Panc1 (cell line): ENCODE data around the gene ATP13A2.

Experiments used
- TF ChIP-seq, protein P1 (sequence below): fragments of 450-650 bp; IDR thresholded peaks from 2 replicates; pipeline ENCODE4 v1.5.1; 2017; ENCODE audit warnings: mild to moderate bottlenecking
- TF ChIP-seq, protein P2 (sequence below), 2 experiments: IDR thresholded peaks; 2 replicates each; pipeline ENCODE4 v1.6.1; 2011 to 2012; ENCODE audit warnings: low read depth in 2 of 2, control low read depth in 1 of 2, low read length in 1 of 2, mild to moderate bottlenecking in 1 of 2, moderate library complexity in 1 of 2; ENCODE audit not compliant: insufficient read depth in 1 of 2

DNA sequence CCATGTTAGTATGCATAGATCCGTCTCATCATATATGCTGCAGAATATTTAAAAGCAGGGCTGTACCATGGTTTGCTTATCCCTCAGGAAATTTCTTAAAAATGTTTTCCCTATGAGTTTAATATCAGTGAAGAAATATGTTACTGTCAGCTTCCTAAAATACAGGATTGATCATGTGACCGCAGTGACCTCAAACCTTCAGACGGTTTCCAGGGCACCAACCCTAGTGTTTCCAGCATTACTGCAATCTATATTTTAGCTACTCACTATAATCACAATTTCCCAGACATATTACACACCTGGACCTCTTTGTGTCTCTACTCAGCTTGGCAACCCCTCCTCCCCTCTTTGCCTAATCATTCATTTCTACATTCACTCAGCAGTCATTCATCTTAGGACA lies 49.8 kb upstream of the ATP13A2 start:
- TF ChIP-seq, protein P1, sequence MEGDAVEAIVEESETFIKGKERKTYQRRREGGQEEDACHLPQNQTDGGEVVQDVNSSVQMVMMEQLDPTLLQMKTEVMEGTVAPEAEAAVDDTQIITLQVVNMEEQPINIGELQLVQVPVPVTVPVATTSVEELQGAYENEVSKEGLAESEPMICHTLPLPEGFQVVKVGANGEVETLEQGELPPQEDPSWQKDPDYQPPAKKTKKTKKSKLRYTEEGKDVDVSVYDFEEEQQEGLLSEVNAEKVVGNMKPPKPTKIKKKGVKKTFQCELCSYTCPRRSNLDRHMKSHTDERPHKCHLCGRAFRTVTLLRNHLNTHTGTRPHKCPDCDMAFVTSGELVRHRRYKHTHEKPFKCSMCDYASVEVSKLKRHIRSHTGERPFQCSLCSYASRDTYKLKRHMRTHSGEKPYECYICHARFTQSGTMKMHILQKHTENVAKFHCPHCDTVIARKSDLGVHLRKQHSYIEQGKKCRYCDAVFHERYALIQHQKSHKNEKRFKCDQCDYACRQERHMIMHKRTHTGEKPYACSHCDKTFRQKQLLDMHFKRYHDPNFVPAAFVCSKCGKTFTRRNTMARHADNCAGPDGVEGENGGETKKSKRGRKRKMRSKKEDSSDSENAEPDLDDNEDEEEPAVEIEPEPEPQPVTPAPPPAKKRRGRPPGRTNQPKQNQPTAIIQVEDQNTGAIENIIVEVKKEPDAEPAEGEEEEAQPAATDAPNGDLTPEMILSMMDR: no peak
- TF ChIP-seq, protein P2, sequence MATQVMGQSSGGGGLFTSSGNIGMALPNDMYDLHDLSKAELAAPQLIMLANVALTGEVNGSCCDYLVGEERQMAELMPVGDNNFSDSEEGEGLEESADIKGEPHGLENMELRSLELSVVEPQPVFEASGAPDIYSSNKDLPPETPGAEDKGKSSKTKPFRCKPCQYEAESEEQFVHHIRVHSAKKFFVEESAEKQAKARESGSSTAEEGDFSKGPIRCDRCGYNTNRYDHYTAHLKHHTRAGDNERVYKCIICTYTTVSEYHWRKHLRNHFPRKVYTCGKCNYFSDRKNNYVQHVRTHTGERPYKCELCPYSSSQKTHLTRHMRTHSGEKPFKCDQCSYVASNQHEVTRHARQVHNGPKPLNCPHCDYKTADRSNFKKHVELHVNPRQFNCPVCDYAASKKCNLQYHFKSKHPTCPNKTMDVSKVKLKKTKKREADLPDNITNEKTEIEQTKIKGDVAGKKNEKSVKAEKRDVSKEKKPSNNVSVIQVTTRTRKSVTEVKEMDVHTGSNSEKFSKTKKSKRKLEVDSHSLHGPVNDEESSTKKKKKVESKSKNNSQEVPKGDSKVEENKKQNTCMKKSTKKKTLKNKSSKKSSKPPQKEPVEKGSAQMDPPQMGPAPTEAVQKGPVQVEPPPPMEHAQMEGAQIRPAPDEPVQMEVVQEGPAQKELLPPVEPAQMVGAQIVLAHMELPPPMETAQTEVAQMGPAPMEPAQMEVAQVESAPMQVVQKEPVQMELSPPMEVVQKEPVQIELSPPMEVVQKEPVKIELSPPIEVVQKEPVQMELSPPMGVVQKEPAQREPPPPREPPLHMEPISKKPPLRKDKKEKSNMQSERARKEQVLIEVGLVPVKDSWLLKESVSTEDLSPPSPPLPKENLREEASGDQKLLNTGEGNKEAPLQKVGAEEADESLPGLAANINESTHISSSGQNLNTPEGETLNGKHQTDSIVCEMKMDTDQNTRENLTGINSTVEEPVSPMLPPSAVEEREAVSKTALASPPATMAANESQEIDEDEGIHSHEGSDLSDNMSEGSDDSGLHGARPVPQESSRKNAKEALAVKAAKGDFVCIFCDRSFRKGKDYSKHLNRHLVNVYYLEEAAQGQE (IDR thresholded peaks at IDR 0.05; ENCODE audit: insufficient read depth in 1 of 2, low read depth in 2 of 2, low read length in 1 of 2): no peak
